ENCODE measurements around the gene SLC7A7. TPM values are rescaled to one million over a fixed set of nuclear protein-coding genes. Genes with fewer than 3 reads are reported as not detected.
"Not testable (repeated sequence)": the region's sequence is repeated elsewhere in the genome, so short reads cannot be mapped to it uniquely, and the experiment has no call there.

Gene SLC7A7
- total RNA-seq, 1 donor from 2014 or later, result 5.6 TPM

DNA sequence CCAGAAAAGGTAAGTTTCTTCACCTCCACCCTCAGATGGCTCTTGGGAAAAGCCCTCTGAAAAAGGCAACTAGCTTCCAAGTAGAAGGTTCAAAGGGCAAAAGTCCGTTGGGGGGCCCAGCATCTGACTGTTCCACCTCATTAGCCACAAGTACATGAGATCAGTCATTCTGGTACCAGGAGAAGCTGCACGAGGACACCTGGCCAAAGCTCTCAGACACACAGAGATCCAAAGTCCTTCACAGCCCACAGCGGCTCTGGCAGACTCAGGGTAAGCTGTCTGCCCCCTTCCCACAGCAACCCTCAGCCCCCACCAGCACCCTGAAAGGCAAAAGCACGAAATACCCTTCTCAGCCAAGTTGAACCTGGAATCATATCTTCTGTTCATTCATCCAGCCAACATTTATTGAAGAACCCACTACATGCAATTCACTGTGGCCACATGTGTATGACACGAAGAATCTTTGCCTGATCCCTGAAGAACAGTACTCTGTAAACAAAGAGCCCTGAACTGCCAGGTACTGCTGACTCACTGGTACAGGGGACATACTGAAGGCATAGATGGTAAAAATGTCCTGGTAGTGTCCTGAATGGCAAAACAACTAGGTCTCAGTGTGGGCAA lies 19.0 kb downstream of the SLC7A7 start:
- TF ChIP-seq, protein P1, sequence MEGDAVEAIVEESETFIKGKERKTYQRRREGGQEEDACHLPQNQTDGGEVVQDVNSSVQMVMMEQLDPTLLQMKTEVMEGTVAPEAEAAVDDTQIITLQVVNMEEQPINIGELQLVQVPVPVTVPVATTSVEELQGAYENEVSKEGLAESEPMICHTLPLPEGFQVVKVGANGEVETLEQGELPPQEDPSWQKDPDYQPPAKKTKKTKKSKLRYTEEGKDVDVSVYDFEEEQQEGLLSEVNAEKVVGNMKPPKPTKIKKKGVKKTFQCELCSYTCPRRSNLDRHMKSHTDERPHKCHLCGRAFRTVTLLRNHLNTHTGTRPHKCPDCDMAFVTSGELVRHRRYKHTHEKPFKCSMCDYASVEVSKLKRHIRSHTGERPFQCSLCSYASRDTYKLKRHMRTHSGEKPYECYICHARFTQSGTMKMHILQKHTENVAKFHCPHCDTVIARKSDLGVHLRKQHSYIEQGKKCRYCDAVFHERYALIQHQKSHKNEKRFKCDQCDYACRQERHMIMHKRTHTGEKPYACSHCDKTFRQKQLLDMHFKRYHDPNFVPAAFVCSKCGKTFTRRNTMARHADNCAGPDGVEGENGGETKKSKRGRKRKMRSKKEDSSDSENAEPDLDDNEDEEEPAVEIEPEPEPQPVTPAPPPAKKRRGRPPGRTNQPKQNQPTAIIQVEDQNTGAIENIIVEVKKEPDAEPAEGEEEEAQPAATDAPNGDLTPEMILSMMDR (conservative IDR thresholded peaks at IDR 0.05; ENCODE audit: low read depth, low read length), result no peak
- DNase-seq (ENCODE audit: low read depth), result no peak
- H3K4me3 ChIP-seq (ENCODE audit: low read depth, low read length), result no peak overlapping the region

- peak; percentile 56 for DNase-seq (ENCODE audit: low read depth)
- H3K4me3 ChIP-seq (ENCODE audit: low read depth, low read length), result peak overlapping the region; percentile 15
- TF ChIP-seq, protein P1 (conservative IDR thresholded peaks at IDR 0.05; ENCODE audit: low read depth, low read length), result no peak
These were observed 20.7 kb downstream of the SLC7A7 start for GRCh38 chr14:22794551-22794951.

GRCh38 chr14:22793976-22794375 lies 21.3 kb downstream of the SLC7A7 start:
- TF ChIP-seq, protein P1 (conservative IDR thresholded peaks at IDR 0.05; ENCODE audit: low read depth, low read length), result no peak
- H3K4me3 ChIP-seq (ENCODE audit: low read depth, low read length), result peak overlapping the region; percentile 15
- DNase-seq (ENCODE audit: low read depth), result no peak

- DNase-seq (ENCODE audit: low read depth); H3K4me3 ChIP-seq (ENCODE audit: low read depth, low read length): not testable (repeated sequence)
These were observed 21.7 kb downstream of the SLC7A7 start for GRCh38 chr14:22793550-22793949.

DNA sequence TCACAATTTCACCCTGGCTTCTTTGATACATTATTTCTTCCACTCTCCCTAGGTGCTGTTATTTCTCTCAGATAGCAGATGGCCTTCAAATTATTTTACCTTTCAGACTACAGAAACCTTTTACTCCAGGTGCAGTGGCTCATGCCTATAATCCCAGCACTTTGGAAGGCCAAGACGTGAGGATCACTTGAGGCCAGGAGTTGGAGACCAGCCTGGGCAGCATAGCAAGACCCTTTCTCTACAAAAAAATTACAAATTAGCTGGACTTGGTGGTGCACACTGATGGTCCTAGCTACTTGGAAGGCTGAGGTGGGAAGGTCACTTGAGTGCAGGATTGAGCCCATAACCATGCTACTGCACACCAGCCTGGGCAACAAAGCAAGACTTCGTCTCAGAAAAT lies 23.1 kb downstream of the SLC7A7 start:
- TF ChIP-seq, protein P1 (conservative IDR thresholded peaks at IDR 0.05; ENCODE audit: low read depth, low read length), result no peak
- no peak for DNase-seq (ENCODE audit: low read depth)
- no peak overlapping the region for H3K4me3 ChIP-seq (ENCODE audit: low read depth, low read length)

- TF ChIP-seq, protein P1 (conservative IDR thresholded peaks at IDR 0.05; ENCODE audit: low read depth, low read length), result no peak
- DNase-seq (ENCODE audit: low read depth), result peak; percentile 77
- H3K4me3 ChIP-seq (ENCODE audit: low read depth, low read length), result no peak overlapping the region
These were observed 23.9 kb downstream of the SLC7A7 start for GRCh38 chr14:22791301-22791700.

DNA sequence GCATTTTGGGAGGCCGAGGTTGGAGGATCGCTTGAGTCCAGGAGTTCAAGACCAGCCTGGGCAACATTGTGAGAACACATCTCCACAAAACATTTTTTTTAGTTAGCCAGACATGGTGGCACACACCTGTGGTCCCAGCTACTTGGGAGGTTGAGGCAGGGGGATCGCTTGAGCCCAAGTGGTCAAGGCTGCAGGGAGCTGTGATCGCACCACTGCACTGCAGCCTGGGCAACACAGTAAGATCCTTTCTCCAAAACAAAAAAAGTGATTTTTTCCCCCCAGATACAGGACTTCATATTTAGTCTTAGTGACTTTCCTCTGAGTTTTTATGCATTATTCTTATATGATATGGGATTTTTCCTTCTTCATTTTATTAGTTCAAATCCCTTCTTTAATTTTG lies 28.6 kb downstream of the SLC7A7 start:
- no peak for DNase-seq (ENCODE audit: low read depth)
- no peak overlapping the region for H3K4me3 ChIP-seq (ENCODE audit: low read depth, low read length)
- TF ChIP-seq, protein P1 (conservative IDR thresholded peaks at IDR 0.05; ENCODE audit: low read depth, low read length), result no peak
